NCI-H2196 (cell line): ENCODE measurements around the gene DUS1L.

Source experiments
- DNase-seq: peaks from one replicate; lab custom pipeline; 2025; ENCODE audit not compliant: unreplicated experiment; lab: John Stamatoyannopoulos, UW

Gene DUS1L

GRCh38 chr17:82101301-82101715 lies 35.7 kb upstream of the DUS1L start:
- no peak for DNase-seq

DNA sequence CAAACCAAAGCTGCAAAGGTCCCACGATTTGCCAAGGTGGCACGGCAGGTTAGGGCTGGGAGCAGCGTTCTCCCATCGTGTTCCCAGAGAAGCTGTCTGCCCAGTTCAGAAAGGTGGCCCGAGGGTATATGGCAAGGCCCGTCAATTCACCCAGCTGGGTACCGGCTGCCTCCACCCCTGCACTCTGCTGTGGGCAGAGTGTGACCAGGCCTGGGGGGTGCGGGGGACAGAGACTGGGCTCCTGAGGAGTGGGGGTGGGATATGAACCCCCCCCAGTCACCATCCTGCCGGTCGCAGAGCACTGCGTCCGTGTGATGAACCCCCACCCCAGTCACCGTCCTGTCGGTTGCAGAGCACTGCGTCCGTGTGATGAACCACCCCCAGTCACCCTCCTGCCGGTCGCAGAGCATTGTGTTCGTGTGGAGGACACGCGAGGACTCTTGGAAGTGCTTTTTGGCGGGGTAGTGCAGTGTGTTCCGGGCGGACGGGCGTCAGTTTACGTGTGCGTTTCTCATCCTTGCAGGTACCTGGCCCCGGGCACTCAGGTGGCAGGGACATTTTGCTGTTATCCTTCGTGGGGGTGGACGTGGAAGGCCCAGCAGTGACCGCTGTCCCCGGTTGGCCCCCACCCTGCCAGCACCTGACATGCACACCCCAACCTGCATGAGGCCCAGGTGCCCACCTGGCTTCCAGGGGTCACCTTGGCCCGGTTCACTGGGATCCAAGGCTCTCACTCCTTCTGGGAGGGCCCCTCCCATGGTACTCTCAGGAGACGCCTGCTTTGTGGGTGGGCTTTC lies 35.1 kb upstream of the DUS1L start:
- no peak for DNase-seq

DNA sequence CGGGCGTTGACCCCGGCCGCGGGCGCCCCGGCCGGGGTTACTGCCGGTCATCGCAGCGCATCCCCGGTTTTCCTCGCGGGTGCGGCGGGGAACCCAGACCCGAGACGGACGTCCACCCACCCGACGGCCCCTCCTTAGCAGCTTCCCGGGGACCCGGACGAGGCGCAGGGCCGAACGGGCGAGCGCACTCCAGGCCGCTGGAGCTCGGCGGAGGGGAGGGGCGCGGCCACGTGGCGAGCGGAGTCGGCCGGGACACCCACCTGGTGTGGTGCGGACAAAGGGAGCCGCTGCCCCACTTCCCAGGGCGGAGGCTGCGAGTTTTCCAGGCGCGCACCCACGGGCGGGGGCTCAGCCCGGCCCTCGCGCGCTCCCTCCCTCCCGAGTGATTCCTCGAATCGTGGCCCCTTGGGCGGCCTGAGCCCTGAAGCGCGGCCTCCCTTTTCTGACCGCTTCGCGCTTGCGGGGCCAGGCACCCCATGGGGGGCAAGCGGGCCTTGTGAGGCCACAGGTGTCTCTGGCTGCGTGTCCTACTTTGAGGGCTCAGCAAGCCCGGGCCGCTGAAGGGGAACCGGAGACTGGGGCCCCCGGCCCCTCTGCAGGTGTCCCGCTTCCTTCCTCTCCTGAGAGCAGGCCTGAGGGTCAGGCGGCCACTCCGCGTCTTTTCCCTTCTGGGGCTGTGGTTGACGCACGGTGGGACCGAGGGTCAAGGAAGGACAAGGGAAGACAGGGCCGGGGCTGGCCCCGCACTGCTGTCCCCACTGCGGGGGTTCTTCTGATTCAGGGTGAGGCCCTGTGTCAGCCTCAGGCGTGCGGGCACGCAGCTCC lies 33.5 kb upstream of the DUS1L start:
- no peak for DNase-seq

DNA sequence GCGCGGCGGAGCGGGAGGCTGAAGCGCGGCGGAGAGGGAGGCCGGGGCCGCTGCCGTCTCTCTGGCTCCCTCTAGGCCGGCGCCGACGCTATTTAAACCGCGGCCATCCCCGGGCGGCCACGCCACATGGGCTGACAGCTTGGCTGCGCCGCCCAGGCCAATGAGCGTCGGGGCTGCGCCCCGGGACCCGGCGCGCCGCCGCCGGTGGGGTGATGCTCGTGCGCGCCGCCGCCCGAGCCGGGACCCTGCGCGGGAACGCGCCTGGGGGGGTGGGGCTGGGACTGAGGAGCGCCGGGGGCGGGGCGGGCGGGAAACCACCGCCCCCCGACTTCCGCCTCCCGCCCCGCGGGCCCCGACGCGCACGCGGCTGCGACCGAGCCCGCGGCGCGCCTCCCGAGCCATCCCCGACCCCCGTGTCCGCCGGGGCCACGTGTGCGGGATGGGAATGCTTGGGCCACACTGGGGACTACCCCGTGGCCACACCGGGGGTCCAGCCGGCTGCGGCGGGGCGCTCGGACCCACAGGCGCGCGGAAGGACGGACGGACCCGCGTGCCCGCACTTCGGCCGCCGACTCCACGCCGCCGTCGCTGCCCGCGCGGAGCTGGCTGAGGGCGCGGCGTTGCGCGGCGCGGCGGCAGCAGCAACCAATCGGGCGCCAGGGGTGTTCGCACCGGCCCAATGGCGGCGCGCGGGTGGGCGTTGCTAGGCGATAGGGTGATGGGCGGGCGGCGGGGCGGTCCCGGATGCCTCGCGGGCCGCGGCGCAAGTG lies 32.8 kb upstream of the DUS1L start, which contains the start of gene FASN:
Gene FASN, minus strand, starts transcription at position 68 of the 770 bp plus-strand sequence. CDS start 1,791 bp downstream, outside the sequence.
- DNase-seq: peak; percentile 100

DNA sequence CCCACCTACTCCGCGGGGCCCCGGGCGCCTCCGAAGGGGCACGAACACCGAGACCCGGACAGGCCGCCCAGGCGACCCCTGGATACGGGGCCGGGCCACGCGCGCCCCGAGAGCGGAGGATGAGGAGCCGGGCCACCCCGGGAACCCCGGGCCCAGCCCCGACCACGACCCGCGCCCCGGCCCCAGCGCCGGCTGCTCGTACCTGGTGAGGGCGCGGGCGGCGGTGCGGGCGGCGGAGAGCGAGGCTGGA lies 32.2 kb upstream of the DUS1L start:
- DNase-seq: no peak

DNA sequence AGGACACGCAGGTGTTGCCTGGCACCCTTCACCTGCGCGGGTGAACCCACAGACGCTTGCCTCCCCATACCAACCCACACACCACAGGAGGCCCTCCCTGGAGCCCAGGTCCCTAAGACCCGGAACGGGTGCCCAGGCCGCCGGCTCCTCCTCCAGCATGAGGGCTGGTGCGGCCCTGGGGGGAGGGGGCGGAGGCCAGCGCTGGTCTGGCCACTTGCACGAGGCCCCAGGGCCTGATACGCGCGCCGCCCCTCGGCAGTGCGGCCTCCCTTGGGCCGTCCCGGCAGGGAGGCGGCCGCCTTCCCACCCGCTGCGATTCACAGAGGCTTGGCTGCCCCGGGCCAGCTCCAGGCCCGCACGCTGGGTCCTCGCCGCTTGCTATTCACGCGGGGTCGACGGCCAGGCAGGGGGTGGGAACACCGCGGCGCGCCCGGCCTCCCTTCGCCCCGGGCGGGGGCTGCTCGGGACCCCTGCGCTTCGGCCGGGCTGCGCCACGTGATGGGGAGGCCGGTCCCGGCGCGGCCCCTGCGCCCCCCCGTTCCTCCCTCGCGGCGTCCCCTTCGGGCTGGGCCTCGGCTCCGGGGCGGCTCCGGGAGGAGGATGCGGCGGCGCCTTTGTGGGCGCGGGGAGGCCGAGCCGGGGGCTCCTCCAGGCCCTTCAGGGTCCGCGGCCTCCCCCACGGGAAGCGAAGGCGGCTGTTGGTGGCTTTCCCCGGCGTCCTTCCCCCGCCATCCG lies 31.7 kb upstream of the DUS1L start:
- DNase-seq: no peak

GRCh38 chr17:82096709-82097183 lies 31.1 kb upstream of the DUS1L start:
- no peak for DNase-seq

GRCh38 chr17:82095777-82096708 lies 30.4 kb upstream of the DUS1L start:
- DNase-seq: no peak

GRCh38 chr17:82094931-82095776 lies 29.6 kb upstream of the DUS1L start:
- no peak for DNase-seq

DNA sequence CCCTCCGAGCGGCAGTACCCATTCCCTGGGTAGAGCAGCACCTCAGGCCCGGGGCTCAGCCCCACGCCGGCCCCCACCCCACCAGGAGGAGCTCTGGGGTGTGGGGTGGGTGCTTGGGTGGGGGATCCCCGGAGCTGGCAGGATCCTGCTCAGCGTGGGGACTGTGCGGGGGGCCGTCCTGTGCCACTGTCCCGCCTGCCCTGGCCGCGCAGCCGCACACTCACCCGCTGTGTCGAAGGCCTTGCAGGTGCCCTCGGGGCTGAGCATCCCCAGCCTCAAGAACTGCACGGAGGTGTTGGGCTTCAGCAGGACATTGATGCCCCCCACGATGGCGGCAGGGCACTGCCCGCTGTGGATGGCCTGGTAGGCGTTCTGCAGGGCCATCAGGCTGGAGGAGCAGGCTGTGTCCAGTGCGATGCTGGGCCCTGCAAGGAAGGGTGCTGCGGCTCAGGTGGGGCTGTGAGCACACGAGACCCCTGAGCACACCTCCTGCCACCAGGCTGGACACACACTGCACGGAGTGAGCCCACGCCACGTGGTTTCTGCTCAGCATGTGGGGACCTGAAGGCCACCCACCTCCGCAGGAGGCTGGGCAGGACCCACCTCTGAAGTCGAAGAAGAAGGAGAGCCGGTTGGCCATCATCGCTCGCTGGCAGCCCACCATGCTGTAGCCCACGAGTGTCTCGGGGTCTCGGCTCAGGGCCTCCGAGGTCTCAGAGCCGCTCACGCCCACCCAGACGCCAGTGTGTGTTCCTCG lies 27.6 kb upstream of the DUS1L start:
- DNase-seq: no peak

DNA sequence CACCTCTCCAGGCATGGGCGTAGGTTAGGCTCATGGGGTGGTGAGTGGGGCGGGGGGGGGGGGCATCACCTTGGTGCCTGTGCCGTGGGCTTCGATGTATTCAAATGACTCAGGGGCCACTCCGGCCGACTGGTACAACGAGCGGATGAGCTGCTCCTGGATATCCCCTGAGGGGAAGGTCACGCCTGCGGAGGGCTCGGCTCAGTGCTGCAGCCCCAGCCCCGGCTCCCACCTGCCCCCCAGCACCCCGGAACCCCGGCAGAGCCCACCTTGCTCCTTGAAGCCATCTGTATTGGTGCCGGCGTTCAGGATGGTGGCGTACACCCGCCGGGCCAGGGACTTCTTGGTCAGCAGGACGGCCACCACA lies 27.0 kb upstream of the DUS1L start:
- no peak for DNase-seq

- no peak for DNase-seq
Measured at GRCh38 chr17:82092094-82092586, 26.5 kb upstream of the DUS1L start.

DNA sequence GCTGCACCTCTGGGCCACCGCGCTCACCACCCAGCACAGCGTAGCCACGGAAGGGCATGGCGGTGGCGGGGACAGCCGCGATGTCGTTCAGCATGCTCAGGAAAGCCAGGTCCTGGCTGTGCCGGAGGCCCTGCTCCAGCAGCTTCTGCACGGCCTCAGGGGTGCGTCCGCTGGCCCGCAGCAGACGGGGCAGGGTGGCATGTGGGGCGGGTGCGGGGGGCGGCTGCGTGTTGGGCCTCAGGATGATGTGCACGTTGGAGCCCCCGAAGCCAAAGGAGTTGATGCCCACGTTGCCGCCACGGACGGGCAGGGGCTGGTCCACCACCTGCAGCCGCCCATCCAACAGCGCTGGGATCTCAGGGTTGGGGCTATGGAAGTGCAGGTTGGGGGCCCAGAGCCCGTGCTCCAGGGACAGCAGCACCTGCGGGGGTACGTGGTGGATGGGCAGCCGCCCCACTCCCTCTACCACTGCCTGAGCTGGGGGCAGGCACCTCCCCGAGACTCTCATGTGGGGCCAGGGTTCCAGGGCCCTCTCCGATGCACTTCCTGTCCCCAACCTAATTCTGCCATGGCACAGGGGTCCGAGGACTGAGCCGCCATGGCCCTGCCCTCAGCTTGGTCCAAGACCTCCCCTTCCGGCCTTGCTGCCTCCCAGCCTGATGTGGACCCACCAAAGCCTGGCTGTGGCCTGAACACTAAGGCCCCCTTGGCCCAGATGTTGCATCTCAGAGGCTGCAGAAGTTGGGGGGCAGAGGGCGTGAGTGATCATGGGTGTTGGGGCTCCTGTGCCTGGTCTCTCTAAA lies 25.9 kb upstream of the DUS1L start:
- no peak for DNase-seq

- DNase-seq: no peak
Measured at GRCh38 chr17:82090549-82091263, 25.1 kb upstream of the DUS1L start.

- no peak for DNase-seq
Measured at GRCh38 chr17:82089723-82090548, 24.3 kb upstream of the DUS1L start.
